HG02623 (cell line): Measurements from ENCODE around the gene LRP1B.
A peak's percentile ranks its signal among the peaks of the same experiment; 100 is the strongest.

Experiments used
- ATAC-seq: cut with Tn5 transposase; IDR thresholded peaks from one replicate; pipeline ENCODE4 v1.9.1; 2021; ENCODE audit warnings: moderate library complexity; ENCODE audit not compliant: unreplicated experiment

LRP1B gene

GRCh38 chr2:140770645-140771044, 1360.2 kb downstream of the LRP1B start:
- ATAC-seq, result no peak

GRCh38 chr2:140761807-140762206, 1369.0 kb downstream of the LRP1B start:
- no peak for ATAC-seq

GRCh38 chr2:140759426-140760156, 1371.2 kb downstream of the LRP1B start:
- ATAC-seq, result no peak

- ATAC-seq, result peak; percentile 92
These were observed 1383.2 kb downstream of the LRP1B start for GRCh38 chr2:140747665-140748064.

GRCh38 chr2:140747090-140747489, 1383.7 kb downstream of the LRP1B start:
- peak; percentile 9 for ATAC-seq

- ATAC-seq, result no peak
These were observed 1386.4 kb downstream of the LRP1B start for GRCh38 chr2:140744379-140744778.

- ATAC-seq, result no peak
These were observed 1393.8 kb downstream of the LRP1B start for GRCh38 chr2:140737006-140737405.

- ATAC-seq, result no peak
These were observed 1395.8 kb downstream of the LRP1B start for GRCh38 chr2:140734992-140735391.

- no peak for ATAC-seq
These were observed 1411.8 kb downstream of the LRP1B start for GRCh38 chr2:140718999-140719398.

- ATAC-seq, result no peak
These were observed 1413.3 kb downstream of the LRP1B start for GRCh38 chr2:140717481-140717880.

- ATAC-seq, result no peak
These were observed 1416.2 kb downstream of the LRP1B start for GRCh38 chr2:140714586-140714985.

GRCh38 chr2:140711867-140712266, 1418.9 kb downstream of the LRP1B start:
- ATAC-seq, result no peak

GRCh38 chr2:140701726-140702125, 1429.1 kb downstream of the LRP1B start:
- no peak for ATAC-seq

GRCh38 chr2:140698636-140699035, 1432.2 kb downstream of the LRP1B start:
- no peak for ATAC-seq

GRCh38 chr2:140696449-140696848, 1434.4 kb downstream of the LRP1B start:
- no peak for ATAC-seq

- ATAC-seq, result no peak
These were observed 1435.7 kb downstream of the LRP1B start for GRCh38 chr2:140695155-140695554.

GRCh38 chr2:140687825-140688224, 1443.0 kb downstream of the LRP1B start:
- ATAC-seq, result no peak

- no peak for ATAC-seq
These were observed 1447.2 kb downstream of the LRP1B start for GRCh38 chr2:140683658-140684057.

- ATAC-seq, result no peak
These were observed 1450.0 kb downstream of the LRP1B start for GRCh38 chr2:140680862-140681261.

- ATAC-seq, result no peak
These were observed 1451.1 kb downstream of the LRP1B start for GRCh38 chr2:140679752-140680151.

GRCh38 chr2:140669911-140670310, 1460.9 kb downstream of the LRP1B start:
- no peak for ATAC-seq

- no peak for ATAC-seq
These were observed 1463.6 kb downstream of the LRP1B start for GRCh38 chr2:140667203-140667602.

- no peak for ATAC-seq
These were observed 1468.3 kb downstream of the LRP1B start for GRCh38 chr2:140662504-140662903.
